ENCODE results near the gene RNF166.

RNF166 gene

GRCh38 chr16:88701581-88702370, 4.4 kb downstream of the RNF166 start:
- Histone ChIP-seq H3K4me1 (ENCODE audit: control insufficient read depth, insufficient read depth, low read length) (peaks cover 11% of the 10 kb centered on the region), H3K36me3 (ENCODE audit: control insufficient read depth, insufficient read depth, low read length, severe bottlenecking) (peaks cover 29% of the 10 kb centered on the region), H3K27me3 (replicated peaks; ENCODE audit: control insufficient read depth, insufficient read depth, low read length) (no peaks in the 10 kb centered on the region), H3K4me3 (ENCODE audit: low read length) (no peak overlapping the region), H3K9me3 (ENCODE audit: control insufficient read depth, low read length) (no peaks in the 10 kb centered on the region), H3K9ac (ENCODE audit: low read length) (no peak overlapping the region)
- DNase-seq (ENCODE audit: low read depth): no peak

GRCh38 chr16:88700636-88701482, 5.3 kb downstream of the RNF166 start:
- Histone ChIP-seq H3K9ac (ENCODE audit: low read length) (no peak overlapping the region), H3K27me3 (replicated peaks; ENCODE audit: control insufficient read depth, insufficient read depth, low read length) (no peaks in the 10 kb centered on the region), H3K4me1 (ENCODE audit: control insufficient read depth, insufficient read depth, low read length) (peaks cover 11% of the 10 kb centered on the region), H3K9me3 (ENCODE audit: control insufficient read depth, low read length) (no peaks in the 10 kb centered on the region), H3K36me3 (ENCODE audit: control insufficient read depth, insufficient read depth, low read length, severe bottlenecking) (peaks cover 29% of the 10 kb centered on the region), H3K4me3 (ENCODE audit: low read length) (no peak overlapping the region)
- DNase-seq (ENCODE audit: low read depth): peak; percentile 66

- no peak overlapping the region for H3K4me3 ChIP-seq (ENCODE audit: low read length)
- no peaks in the 10 kb centered on the region for H3K27me3 ChIP-seq (replicated peaks; ENCODE audit: control insufficient read depth, insufficient read depth, low read length)
- no peak overlapping the region for H3K9ac ChIP-seq (ENCODE audit: low read length)
- no peaks in the 10 kb centered on the region for H3K9me3 ChIP-seq (ENCODE audit: control insufficient read depth, low read length)
- DNase-seq (ENCODE audit: low read depth): no peak
- peaks cover 8% of the 10 kb centered on the region for H3K4me1 ChIP-seq (ENCODE audit: control insufficient read depth, insufficient read depth, low read length)
- peaks cover 29% of the 10 kb centered on the region for H3K36me3 ChIP-seq (ENCODE audit: control insufficient read depth, insufficient read depth, low read length, severe bottlenecking)
These were observed 5.9 kb downstream of the RNF166 start for GRCh38 chr16:88700322-88700635.

- no peak overlapping the region for H3K9ac ChIP-seq (ENCODE audit: low read length)
- no peak for DNase-seq (ENCODE audit: low read depth)
- no peak overlapping the region for H3K4me3 ChIP-seq (ENCODE audit: low read length)
- H3K36me3 ChIP-seq (ENCODE audit: control insufficient read depth, insufficient read depth, low read length, severe bottlenecking): peaks cover 29% of the 10 kb centered on the region
- H3K27me3 ChIP-seq (replicated peaks; ENCODE audit: control insufficient read depth, insufficient read depth, low read length): no peaks in the 10 kb centered on the region
- H3K9me3 ChIP-seq (ENCODE audit: control insufficient read depth, low read length): no peaks in the 10 kb centered on the region
- H3K4me1 ChIP-seq (ENCODE audit: control insufficient read depth, insufficient read depth, low read length): no peaks in the 10 kb centered on the region
These were observed 7.0 kb downstream of the RNF166 start for GRCh38 chr16:88699180-88699579.

GRCh38 chr16:88698646-88699045, 7.6 kb downstream of the RNF166 start:
- Histone ChIP-seq H3K9me3 (ENCODE audit: control insufficient read depth, low read length) (no peaks in the 10 kb centered on the region), H3K4me1 (ENCODE audit: control insufficient read depth, insufficient read depth, low read length) (no peaks in the 10 kb centered on the region), H3K36me3 (ENCODE audit: control insufficient read depth, insufficient read depth, low read length, severe bottlenecking) (peaks cover 29% of the 10 kb centered on the region), H3K27me3 (replicated peaks; ENCODE audit: control insufficient read depth, insufficient read depth, low read length) (no peaks in the 10 kb centered on the region), H3K9ac (ENCODE audit: low read length) (no peak overlapping the region), H3K4me3 (ENCODE audit: low read length) (no peak overlapping the region)
- no peak for DNase-seq (ENCODE audit: low read depth)

- Histone ChIP-seq H3K4me1 (ENCODE audit: control insufficient read depth, insufficient read depth, low read length) (no peaks in the 10 kb centered on the region), H3K9ac (ENCODE audit: low read length) (no peak overlapping the region), H3K4me3 (ENCODE audit: low read length) (no peak overlapping the region), H3K36me3 (ENCODE audit: control insufficient read depth, insufficient read depth, low read length, severe bottlenecking) (peaks cover 29% of the 10 kb centered on the region), H3K9me3 (ENCODE audit: control insufficient read depth, low read length) (no peaks in the 10 kb centered on the region), H3K27me3 (replicated peaks; ENCODE audit: control insufficient read depth, insufficient read depth, low read length) (no peaks in the 10 kb centered on the region)
- DNase-seq (ENCODE audit: low read depth): no peak
These were observed 8.2 kb downstream of the RNF166 start for GRCh38 chr16:88697831-88698615.

GRCh38 chr16:88697116-88697830, 8.9 kb downstream of the RNF166 start:
- H3K27me3 ChIP-seq (replicated peaks; ENCODE audit: control insufficient read depth, insufficient read depth, low read length): no peaks in the 10 kb centered on the region
- no peaks in the 10 kb centered on the region for H3K4me1 ChIP-seq (ENCODE audit: control insufficient read depth, insufficient read depth, low read length)
- no peak overlapping the region for H3K4me3 ChIP-seq (ENCODE audit: low read length)
- DNase-seq (ENCODE audit: low read depth): no peak
- no peaks in the 10 kb centered on the region for H3K9me3 ChIP-seq (ENCODE audit: control insufficient read depth, low read length)
- H3K9ac ChIP-seq (ENCODE audit: low read length): no peak overlapping the region
- peaks cover 29% of the 10 kb centered on the region for H3K36me3 ChIP-seq (ENCODE audit: control insufficient read depth, insufficient read depth, low read length, severe bottlenecking)

- H3K4me1 ChIP-seq (ENCODE audit: control insufficient read depth, insufficient read depth, low read length): no peaks in the 10 kb centered on the region
- H3K27me3 ChIP-seq (replicated peaks; ENCODE audit: control insufficient read depth, insufficient read depth, low read length): no peaks in the 10 kb centered on the region
- H3K4me3 ChIP-seq (ENCODE audit: low read length): no peak overlapping the region
- peaks cover 29% of the 10 kb centered on the region for H3K36me3 ChIP-seq (ENCODE audit: control insufficient read depth, insufficient read depth, low read length, severe bottlenecking)
- no peak overlapping the region for H3K9ac ChIP-seq (ENCODE audit: low read length)
- H3K9me3 ChIP-seq (ENCODE audit: control insufficient read depth, low read length): no peaks in the 10 kb centered on the region
- no peak for DNase-seq (ENCODE audit: low read depth)
These were observed 9.8 kb downstream of the RNF166 start for GRCh38 chr16:88696441-88696840.

GRCh38 chr16:88695753-88696152, 10.5 kb downstream of the RNF166 start:
- H3K4me1 ChIP-seq (ENCODE audit: control insufficient read depth, insufficient read depth, low read length): no peaks in the 10 kb centered on the region
- H3K27me3 ChIP-seq (replicated peaks; ENCODE audit: control insufficient read depth, insufficient read depth, low read length): peaks cover 4% of the 10 kb centered on the region
- H3K9me3 ChIP-seq (ENCODE audit: control insufficient read depth, low read length): no peaks in the 10 kb centered on the region
- H3K36me3 ChIP-seq (ENCODE audit: control insufficient read depth, insufficient read depth, low read length, severe bottlenecking): peaks cover 29% of the 10 kb centered on the region
- no peak overlapping the region for H3K4me3 ChIP-seq (ENCODE audit: low read length)
- no peak for DNase-seq (ENCODE audit: low read depth)
- no peak overlapping the region for H3K9ac ChIP-seq (ENCODE audit: low read length)

- Histone ChIP-seq H3K4me3 (ENCODE audit: low read length) (no peak overlapping the region), H3K4me1 (ENCODE audit: control insufficient read depth, insufficient read depth, low read length) (no peaks in the 10 kb centered on the region), H3K36me3 (ENCODE audit: control insufficient read depth, insufficient read depth, low read length, severe bottlenecking) (peaks cover 26% of the 10 kb centered on the region), H3K27me3 (replicated peaks; ENCODE audit: control insufficient read depth, insufficient read depth, low read length) (peaks cover 9% of the 10 kb centered on the region), H3K9me3 (ENCODE audit: control insufficient read depth, low read length) (no peaks in the 10 kb centered on the region), H3K9ac (ENCODE audit: low read length) (no peak overlapping the region)
- DNase-seq (ENCODE audit: low read depth): no peak
These were observed 11.0 kb downstream of the RNF166 start for GRCh38 chr16:88695218-88695617.
